ENCODE measurements around the gene CPS1.

The CPS1 gene

GRCh38 chr2:210546424-210547208 is 9.8 kb upstream of the CPS1 start:
- DNase-seq (ENCODE audit: low read depth): no peak

- DNase-seq (ENCODE audit: low read depth): no peak
These were observed 8.4 kb upstream of the CPS1 start for GRCh38 chr2:210548031-210548430.

GRCh38 chr2:210548878-210549384 is 7.5 kb upstream of the CPS1 start:
- DNase-seq (ENCODE audit: low read depth): no peak

- DNase-seq (ENCODE audit: low read depth): no peak
These were observed 5.4 kb upstream of the CPS1 start for GRCh38 chr2:210551001-210551400.

GRCh38 chr2:210553373-210553772 is 3.0 kb upstream of the CPS1 start:
- DNase-seq (ENCODE audit: low read depth): no peak

- DNase-seq (ENCODE audit: low read depth): no peak
These were observed 844 bp upstream of the CPS1 start for GRCh38 chr2:210555555-210555954.

- no peak for DNase-seq (ENCODE audit: low read depth)
These were observed 1.3 kb downstream of the CPS1 start for GRCh38 chr2:210557721-210558120.

GRCh38 chr2:210558708-210559107 is 2.3 kb downstream of the CPS1 start:
- DNase-seq (ENCODE audit: low read depth): no peak

GRCh38 chr2:210559182-210559581 is 2.8 kb downstream of the CPS1 start:
- DNase-seq (ENCODE audit: low read depth): no peak

- no peak for DNase-seq (ENCODE audit: low read depth)
These were observed 5.1 kb downstream of the CPS1 start for GRCh38 chr2:210561475-210561874.

- no peak for DNase-seq (ENCODE audit: low read depth)
These were observed 5.7 kb downstream of the CPS1 start for GRCh38 chr2:210562091-210562490.

- no peak for DNase-seq (ENCODE audit: low read depth)
These were observed 6.2 kb downstream of the CPS1 start for GRCh38 chr2:210562502-210563080.

GRCh38 chr2:210567279-210567678 is 10.9 kb downstream of the CPS1 start:
- no peak for DNase-seq (ENCODE audit: low read depth)

GRCh38 chr2:210568108-210568507 is 11.7 kb downstream of the CPS1 start:
- DNase-seq (ENCODE audit: low read depth): no peak

- DNase-seq (ENCODE audit: low read depth): no peak
These were observed 21.1 kb downstream of the CPS1 start for GRCh38 chr2:210577263-210578071.

- DNase-seq (ENCODE audit: low read depth): no peak
These were observed 28.4 kb downstream of the CPS1 start for GRCh38 chr2:210584834-210585233.

- DNase-seq (ENCODE audit: low read depth): no peak
These were observed 30.0 kb downstream of the CPS1 start for GRCh38 chr2:210586381-210586780.

- no peak for DNase-seq (ENCODE audit: low read depth)
These were observed 35.3 kb downstream of the CPS1 start for GRCh38 chr2:210591663-210592062.

- DNase-seq (ENCODE audit: low read depth): no peak
These were observed 36.3 kb downstream of the CPS1 start for GRCh38 chr2:210592726-210593125.

GRCh38 chr2:210593166-210593565 is 36.8 kb downstream of the CPS1 start:
- DNase-seq (ENCODE audit: low read depth): no peak

- DNase-seq (ENCODE audit: low read depth): no peak
These were observed 41.8 kb downstream of the CPS1 start for GRCh38 chr2:210598219-210598618.

- DNase-seq (ENCODE audit: low read depth): no peak
These were observed 43.1 kb downstream of the CPS1 start for GRCh38 chr2:210599476-210599875.

- no peak for DNase-seq (ENCODE audit: low read depth)
These were observed 48.3 kb downstream of the CPS1 start for GRCh38 chr2:210604666-210605065.

Data from activated T-helper 9 cell treated with anti-CD3 and anti-CD28 coated beads, Interleukin-2, amount 50 U/mL, for 16 hours (primary cell).